ENCODE data around the gene DCDC2C. TPM values are rescaled to one million over a fixed set of nuclear protein-coding genes. Genes with fewer than 3 reads are reported as not detected.
"Not testable (repeated sequence)": the region's sequence is repeated elsewhere in the genome, so short reads cannot be mapped to it uniquely, and the experiment has no call there.

Gene DCDC2C
- total RNA-seq, 1 donor from 2014 or later: 0.14 TPM

DNA sequence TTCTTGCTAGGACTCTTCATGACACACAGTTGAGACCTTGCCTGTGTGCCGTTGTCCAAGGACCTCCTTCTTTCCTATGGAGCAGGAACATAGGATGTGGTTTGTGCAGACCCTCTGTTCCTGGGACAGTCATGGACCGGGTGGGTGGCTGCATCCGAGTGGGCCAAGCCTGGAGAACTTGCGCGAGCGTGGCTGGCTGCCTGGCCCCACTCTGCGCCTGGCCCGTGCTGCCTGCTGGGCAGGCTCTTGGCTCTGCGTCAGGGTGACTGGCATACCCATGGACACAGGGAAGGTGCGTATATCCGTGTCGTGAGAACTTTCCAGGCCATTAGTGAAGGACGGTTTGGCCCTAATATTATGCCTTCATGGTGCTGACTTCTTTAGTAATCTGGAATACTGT is 68.2 kb downstream of the DCDC2C start:
- DNase-seq (ENCODE audit: low spot score): no peak

DNA sequence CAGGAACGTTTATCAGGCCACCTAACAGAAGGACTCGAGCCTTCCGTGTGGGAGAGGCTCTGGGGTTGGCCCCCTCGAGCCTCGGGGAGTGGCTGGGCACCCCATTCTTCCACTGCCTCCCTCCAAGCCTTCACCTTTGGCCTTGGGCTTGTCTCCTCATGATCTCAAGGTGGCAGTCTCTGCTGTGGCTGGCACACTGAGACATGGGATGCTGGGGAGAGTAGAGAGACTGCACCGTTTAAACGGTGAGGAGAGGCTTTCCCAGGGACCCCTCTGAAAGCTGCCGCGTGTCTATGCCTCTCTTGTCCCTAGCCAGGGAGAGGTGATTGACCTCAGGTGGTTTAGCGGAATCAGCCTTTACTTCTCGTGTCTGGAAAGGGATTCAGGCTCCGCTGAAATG is 71.0 kb downstream of the DCDC2C start:
- DNase-seq (ENCODE audit: low spot score): no peak

DNA sequence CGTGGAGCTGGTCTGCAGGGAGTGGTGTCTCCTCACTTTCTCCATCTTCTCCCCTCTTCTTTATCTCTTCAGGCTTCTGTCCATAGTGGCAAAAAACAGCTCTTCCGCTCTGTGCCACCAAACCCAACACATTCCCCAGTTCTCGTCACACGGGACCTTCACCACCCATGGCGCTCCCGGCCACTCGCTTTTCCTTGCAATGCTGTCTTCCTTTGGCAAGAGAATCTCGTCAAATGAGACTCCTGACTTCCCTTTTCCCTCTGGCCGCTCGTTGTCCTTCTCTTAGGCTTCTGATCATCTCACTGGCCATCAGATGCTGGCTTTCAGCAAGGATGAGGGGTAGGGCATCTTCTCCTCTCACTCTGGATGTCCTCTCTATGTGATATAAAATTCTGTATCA is 72.9 kb downstream of the DCDC2C start:
- no peak for DNase-seq (ENCODE audit: low spot score)

DNA sequence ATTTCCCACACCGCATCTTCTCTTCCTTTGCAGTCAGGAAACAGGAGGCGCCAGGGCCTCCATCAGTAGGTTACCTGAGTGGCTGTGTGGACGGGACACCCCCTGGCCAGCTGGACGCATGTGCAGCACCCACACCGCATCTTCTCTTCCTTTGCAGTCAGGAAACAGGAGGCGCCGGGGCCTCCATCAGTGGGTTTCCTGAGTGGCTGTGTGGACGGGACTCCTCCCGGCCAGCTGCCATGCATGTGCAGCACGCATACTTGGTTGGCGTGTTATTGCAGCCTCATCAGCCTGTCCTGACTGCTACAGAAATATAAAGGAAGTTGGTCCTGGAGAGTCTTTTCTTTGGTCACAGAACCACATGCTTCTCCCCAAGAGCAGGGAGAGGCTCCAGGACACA is 74.6 kb downstream of the DCDC2C start:
- no peak for DNase-seq (ENCODE audit: low spot score)

DNA sequence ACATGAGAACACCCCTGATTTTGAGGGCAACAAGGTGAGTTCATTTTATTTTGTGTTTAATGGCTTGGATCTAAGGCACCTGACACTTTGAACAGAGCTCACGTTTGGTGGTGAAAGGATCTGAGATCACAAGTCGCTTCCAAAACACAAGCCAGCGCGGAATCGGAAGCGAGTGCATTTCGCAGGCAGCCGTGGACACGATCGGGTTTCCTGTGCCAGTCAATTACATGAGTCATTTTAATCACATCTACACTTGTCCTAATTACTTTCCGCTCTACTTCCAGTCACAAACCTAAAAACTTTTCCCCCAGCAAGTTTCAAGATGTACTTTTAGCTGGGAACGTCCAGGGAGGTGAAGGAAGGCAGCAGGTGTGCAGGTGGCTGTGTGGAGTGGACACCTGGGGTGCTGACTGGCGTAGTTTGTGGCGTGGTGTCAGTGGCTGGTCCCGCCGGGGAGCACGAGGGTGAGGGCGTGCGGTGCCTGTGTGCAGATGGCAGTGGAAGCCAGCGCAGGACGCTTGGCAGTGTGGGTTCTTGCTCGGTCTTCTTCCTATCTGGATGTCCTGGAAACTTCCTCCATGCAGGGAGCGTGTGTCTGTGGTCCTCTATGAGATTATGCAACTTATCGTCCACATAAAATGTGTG is 75.6 kb downstream of the DCDC2C start:
- DNase-seq (ENCODE audit: low spot score): no peak

DNA sequence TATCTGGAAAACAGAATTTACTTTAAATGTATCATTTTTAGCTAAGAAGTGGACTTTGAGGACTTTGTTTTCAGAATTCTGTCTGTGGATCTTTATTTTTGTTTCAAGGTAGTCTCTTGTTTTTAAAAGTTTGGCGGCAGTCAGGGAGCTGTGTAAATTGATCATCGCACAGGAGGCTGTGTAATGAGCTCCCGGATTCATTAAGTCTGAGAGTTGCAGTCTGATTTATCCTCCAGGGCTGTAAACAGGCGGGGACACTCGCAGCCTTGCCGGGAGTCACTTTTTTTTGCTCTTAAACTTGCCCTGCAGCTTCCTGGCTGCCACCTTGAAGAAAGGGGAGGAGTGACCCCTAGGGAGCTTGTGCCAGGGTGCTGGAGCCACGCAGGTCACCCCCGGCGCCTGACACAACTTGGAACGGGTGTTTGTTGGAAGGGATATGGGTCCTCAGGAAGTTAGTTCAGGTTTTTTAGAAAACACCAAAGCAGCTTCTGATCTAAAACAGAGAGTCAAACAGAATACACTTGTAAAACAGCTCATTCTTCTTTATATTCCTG is 76.2 kb downstream of the DCDC2C start:
- peak; percentile 18 for DNase-seq (ENCODE audit: low spot score)

DNA sequence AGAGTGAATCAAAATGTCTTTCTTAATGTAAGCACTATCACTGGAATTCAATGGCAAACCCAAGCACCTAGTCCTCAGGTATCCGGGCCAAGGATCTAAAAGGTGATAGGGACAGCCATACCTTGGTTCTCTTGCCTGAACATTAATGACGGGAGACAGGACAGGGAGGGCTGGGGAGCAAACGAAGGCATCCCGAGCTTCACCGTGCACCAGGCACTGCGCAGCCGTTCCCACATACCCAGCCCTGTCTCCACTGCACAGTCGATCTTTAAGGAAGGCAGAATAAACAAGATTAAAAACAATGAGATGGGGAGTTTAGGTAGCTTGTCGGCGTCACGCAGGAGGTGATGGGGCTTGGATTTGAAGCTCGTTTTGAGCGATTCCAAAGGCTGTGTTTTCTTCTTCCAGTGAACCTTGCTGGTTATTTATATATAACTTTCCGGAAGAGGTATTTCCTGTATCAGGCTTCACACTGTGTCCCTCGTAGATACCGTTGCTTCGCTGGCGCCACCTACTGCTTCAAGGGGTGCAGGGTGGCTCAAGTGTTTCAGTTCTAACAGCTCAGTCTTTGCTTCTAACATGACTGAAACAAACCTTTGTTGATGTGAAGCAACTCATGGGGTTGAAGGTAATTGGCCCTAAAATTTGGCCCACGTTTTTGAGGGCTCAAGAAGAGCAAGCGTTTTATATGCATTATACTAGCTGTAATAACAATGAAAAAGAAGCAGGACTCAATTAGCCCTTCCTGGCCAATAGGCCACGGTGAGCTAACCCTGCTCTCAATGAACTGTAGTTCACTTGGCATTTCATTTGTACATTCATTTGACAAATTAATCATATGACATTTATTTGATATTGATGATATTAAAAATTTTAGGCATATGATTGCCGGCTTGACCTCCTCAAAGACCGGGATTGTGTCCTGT is 77.4 kb downstream of the DCDC2C start:
- DNase-seq (ENCODE audit: low spot score): peak; percentile 65

DNA sequence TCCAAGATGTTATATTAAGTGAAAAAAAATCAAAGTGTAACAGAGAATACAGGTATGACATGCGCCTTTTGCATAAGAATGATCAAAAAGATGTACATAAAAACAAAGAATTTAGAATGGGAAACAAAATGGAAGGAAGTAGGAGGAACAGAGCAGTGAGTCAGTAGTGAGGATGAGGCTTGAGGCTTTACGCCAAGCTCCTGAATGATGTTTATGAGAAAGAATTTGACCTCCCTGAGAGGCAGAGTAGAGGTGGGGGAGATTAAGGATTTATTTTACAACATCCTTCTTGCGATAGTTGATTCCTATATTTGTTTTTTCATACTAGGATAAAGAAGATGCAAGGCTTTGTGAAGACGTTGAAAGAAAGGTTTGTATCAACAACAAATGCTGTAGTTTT is 81.4 kb downstream of the DCDC2C start:
- no peak for DNase-seq (ENCODE audit: low spot score)

DNA sequence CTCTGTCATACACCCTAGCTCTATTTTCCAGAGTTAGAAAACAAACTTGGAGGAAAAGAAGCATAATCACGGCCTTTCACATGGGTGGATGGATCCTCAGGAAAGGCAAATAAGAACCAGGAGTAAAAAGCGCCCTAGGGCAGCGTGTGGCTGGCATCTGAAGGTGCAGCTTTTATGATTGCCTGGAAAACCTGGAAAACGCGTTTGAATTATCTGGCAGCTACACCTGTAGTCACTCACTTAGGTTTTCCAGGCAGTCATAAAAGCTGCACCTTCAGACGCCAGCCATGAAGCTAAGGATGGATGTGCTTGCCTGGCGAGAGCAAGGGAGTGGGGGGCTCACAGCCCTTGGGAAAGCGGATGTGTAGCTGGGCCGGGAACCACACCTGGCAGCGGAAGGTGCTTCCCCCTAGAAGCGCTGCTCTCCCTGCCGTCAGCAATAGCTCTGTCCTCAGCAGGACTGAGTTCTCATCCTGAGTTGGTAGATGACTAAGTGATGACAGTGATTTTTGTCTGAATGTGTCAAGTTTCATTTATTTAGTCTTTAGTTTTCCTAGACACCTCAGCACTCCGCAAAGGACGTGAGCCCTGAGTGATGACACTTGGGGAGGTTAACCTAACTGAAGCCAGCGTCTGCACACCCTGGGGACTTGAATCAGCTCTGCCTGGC is 82.0 kb downstream of the DCDC2C start:
- DNase-seq (ENCODE audit: low spot score): no peak

DNA sequence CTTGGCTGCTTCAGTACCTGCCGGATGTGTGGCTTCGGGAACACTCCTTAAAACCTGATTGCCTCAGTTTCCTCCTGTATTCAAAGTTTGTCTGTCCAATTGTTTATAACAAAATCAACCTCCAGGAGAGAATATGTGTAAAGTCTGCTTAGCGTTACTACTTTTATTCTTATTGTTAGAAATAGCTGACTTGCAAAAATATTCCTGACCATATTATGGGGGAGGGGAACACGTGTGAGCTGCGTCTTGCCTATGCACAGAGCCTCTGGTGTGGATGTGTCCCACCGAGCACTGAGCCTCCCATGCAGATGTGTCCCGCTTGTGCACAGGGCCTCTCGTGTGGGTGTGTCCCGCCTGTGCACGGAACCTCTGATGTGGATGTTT is 82.5 kb downstream of the DCDC2C start:
- no peak for DNase-seq (ENCODE audit: low spot score)

DNA sequence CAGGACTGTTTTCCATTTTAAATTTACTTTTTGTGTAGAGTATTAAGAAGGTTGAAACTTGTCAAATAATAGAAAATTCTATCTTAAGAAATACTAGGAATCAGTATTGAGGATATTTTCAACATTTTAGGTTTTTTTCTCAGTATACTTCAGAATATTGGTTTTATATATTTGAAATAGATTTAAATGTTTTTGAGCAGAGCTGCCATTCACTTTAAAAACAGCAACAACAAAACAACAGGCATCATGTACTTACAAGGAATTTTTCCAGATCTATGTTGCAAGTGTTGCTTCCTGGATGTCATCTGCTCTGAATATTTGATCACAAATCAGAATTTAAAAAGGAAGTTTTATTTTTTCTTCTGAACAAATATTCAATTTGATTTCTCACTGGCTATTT is 84.4 kb downstream of the DCDC2C start:
- DNase-seq (ENCODE audit: low spot score): no peak

DNA sequence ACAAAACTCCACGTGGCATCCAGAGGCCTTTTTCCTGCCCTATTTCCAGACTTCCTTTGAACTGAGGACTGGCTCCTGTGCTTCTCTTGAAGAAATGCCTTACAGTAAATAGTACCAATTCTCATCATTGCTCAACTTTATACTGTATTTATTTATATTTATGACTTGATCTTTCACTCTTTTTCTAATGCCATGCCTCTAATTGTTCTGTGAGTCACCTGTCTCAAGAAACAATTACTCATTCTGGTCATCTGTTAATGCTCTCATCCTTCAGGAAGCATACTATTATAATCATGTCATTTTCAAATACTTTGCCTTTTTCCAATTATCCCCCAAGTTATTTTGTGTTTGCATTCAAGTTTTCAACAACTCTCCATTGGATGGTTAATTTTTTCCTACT is 85.9 kb downstream of the DCDC2C start:
- no peak for DNase-seq (ENCODE audit: low spot score)

DNA sequence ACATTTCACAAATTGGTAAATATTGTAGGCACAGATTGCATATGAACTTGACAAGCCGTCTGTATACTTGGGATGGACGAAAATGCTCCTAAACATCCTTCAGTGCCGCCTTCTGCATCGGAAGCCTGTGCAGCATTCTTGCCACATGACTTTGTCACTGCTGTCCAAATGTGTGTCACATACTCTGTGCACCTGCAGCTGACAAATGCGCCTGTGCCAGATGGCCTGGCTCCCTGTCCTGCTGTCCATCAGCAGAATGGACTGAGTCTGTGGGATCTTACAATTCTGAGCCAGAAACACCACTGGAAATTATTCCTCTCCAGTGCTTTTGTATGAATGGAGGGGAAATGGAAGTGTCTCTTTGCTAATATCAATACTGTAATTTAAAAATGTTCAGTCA is 89.9 kb downstream of the DCDC2C start:
- no peak for DNase-seq (ENCODE audit: low spot score)

DNA sequence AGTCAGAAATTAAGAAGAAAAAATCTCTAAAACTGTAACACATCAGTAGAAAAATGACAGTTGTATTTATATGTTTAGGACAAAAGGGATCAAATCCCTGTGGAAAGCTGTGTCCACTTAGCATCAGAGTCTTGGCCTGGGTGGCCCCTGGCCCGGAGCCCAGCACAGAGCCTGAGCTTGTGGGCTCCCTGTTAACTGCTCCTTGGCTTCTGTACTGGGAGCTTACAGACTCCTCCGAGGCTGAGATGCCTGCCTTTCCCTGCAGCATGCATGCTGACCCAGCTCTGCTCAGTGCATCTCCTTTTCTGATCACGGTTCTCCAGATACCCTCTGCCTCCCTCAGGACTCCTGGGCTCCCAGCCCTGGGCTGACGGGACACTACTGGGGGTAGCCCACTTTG is 98.1 kb downstream of the DCDC2C start:
- DNase-seq (ENCODE audit: low spot score): no peak

DNA sequence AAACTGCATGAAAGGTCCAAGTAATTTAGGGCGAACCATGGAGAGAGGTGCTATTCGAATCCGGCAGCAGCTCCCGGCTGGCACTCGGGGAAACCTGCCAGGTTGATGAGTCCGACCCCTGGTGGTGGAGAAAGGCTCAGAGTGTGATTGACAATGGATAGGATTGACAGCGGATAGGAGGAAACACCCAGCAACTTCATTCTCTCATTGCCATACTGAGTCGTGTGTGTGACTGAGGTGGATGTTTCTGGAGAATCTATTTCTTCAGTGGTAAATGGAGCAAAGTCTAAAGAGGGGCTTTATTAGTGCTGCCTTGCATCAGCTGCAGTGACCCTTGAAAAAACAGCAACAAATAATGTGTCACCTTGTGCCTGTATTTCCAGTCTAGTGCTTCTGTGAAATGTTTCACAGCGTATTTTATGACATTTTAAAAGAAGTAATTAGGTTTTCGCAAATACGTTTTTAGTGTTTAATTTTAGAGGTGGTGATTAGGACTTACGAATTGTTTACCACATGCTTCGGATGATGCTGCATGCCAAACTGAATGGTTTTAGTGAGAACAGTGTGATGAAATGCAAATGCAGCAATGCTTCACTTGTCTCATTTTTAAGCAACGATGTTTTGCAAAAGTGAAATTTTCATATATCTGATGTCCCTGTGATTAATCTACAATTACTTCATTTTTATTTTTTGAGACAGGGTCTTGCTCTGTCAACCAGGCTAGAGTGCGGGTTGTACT is 102.0 kb downstream of the DCDC2C start:
- no peak for DNase-seq (ENCODE audit: low spot score)

DNA sequence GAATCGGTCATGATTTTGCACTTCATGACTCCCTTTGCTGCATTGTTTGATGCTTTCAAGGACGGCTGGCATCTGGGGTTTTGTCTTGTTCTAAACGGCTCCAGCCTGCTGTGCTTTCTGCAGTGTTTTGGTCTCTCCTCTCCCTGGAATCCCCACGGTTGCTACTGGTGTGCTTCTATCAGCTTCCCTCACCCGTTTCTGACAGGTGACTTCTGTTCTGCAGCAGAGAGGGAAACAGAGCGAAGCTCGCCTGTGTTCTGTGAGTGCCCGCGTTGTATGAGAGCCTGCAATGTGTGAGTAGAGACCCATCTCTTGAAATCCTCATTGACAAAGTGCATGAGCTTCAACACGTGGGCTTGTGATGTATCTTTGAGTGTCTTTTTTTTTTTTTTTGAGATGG is 102.8 kb downstream of the DCDC2C start:
- no peak for DNase-seq (ENCODE audit: low spot score)

DNA sequence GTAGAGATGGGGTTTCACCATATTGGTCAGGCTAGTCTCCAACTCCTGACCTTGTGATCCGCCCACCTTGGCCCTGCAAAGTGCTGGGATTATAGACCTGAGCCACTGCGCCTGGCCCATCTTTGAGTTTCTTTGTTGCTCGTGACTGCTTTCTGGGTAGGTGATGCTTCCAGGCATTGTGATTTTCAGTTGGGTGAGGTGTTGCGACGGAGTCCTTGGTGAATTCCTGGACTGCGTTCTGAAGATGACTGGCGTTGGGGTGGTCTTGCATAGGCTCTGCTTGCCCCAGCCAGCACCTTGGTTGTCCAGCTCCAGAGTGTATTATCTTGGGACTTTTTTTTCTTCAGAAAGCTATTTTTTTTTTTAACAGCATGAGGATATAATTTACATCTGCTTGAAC is 103.4 kb downstream of the DCDC2C start:
- DNase-seq (ENCODE audit: low spot score): no peak

DNA sequence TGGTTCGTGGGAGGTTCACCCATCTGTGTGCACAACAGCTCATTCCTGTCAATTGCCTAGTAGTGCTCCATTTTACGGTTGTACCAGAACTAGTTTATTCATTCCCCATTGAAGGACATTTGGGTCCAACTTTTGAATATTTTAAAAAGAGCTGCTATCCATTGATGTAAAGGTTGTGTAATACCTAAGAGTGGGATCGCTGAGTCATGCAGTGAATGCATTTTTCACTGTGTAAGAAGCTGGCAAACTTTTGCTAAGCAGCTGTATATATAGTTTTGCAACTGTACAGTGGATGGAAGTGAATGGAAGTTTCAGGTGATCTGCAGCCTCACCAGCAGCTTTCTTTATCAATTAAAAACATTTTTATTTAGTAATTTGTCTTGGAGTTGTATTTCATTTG is 104.5 kb downstream of the DCDC2C start:
- no peak for DNase-seq (ENCODE audit: low spot score)

DNA sequence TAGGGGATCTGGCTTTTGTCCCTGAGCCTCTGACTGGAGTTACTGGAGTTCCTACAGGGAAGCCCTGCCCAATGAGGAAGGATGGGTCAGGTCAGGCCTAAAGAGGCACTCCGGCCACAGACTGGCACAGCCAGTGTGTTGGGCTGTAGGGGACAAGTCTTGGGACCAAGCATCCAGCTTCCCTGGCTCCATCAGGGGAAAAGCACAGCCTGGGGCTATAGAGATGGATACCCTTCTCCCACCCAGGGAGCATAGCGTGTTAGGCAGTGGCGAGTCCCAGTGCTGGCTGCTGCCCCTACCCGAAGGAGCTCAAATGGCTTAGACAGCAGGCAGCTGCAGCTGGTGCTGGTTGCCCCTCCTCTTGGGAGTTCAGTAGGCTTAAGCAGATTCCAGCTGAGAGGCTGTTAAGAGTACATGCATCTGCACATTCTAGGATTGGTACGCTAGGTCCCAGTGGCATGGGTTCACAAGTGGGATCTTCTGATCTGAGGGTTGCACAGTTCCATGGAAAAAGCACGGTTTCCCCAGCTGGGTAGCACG is 111.4 kb downstream of the DCDC2C start:
- DNase-seq (ENCODE audit: low spot score): no peak

DNA sequence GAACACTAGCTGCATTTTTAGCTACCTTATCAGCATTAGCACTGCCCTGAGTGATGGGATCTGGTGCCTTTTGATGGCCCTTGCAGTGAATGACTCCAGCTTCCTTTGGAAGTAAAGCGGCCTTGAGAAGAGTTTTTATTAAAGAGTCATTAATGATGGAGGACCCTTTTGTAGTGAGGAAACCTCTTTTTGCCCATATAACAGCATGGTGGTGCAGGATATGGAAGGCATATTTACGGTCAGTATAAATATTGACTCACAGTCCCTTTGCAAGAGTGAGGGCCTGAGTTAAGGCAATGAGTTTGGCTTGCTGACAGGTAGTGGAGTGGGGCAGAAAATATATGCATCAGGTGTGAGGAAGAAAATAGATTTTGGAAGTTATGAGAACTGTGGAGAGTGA is 113.8 kb downstream of the DCDC2C start:
- DNase-seq (ENCODE audit: low spot score): not testable (repeated sequence)

DNA sequence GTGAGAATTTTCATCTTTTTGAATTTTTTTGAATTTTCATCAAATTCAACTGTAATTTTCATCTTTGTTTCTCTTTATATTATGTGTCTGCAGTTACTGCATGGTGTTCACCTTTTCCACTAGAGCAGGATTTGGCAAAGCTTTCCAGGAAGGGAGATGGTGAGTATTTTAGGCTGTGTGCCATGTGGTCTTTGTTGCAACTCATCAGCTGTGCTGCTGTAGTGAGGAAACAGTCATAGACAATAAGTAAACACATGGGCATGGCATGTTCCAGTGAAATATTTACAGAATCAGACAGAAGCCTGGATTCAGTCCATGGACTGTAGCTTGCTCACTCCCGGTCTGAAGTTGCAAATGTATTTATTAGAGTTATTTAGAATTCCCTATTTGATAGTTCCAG is 120.4 kb downstream of the DCDC2C start:
- peak; percentile 45 for DNase-seq (ENCODE audit: low spot score)

Data from mucosa of gallbladder (tissue), 1 donor.